Left lung (tissue), 10 donors: ENCODE measurements around the gene HOXC5. TPM values are rescaled to one million over a fixed set of nuclear protein-coding genes. Genes with fewer than 3 reads are reported as not detected.

ENCODE experiments used
- ATAC-seq: fragments of 200-7000 bp; cut with Tn5 transposase; one replicate; pipeline ENCODE4 v1.9.1; 2020; ENCODE audit warnings: moderate library complexity
- DNase-seq, 4 donors: peaks; one replicate each; pipeline ENCODE4 v3.0.0-alpha.2; 2013 to 2020
- H3K27ac ChIP-seq, 2 donors: fragments of 200-600 bp; sonication (generic) in 1 of 2; one replicate each; pipeline versions ENCODE4 v1.5.0 to v1.8.0; 2020 to 2021
- H3K27me3 ChIP-seq, 2 donors: fragments of 200-600 bp; sonication (generic) in 1 of 2; one replicate each; pipeline versions ENCODE4 v1.5.0 to v1.8.0; 2020 to 2021
- H3K36me3 ChIP-seq, 2 donors: fragments of 200-600 bp; sonication (generic) in 1 of 2; one replicate each; pipeline versions ENCODE4 v1.5.0 to v1.8.0; 2020 to 2021
- H3K4me1 ChIP-seq, 2 donors: fragments of 200-600 bp; one replicate each; pipeline ENCODE4 v1.8.0; 2021
- H3K4me3 ChIP-seq, 2 donors: fragments of 200-600 bp; sonication (generic) in 1 of 2; one replicate each; pipeline versions ENCODE4 v1.5.0 to v1.8.0; 2020 to 2021; ENCODE audit warnings: mild to moderate bottlenecking in 1 of 2
- H3K9me3 ChIP-seq, 2 donors: fragments of 200-600 bp; sonication (generic) in 1 of 2; one replicate each; pipeline versions ENCODE4 v1.5.0 to v1.8.0; 2020 to 2021
- CTCF ChIP-seq, 2 donors: fragments of 200-600 bp; sonication (generic) in 1 of 2; IDR thresholded peaks; one replicate each; pipeline versions ENCODE4 v1.5.0 to v1.8.0; 2021; ENCODE audit warnings: antibody characterized with exemption in 2 of 2
- intact Hi-C, 2 donors: fragments of 100-400 bp; cut with DNase I; formaldehyde crosslinking; loops; one replicate each; pipeline versions ENCODE4 v1.11.2 to v1.14.2; 2022
- polyA plus RNA-seq, 6 donors: library from polyadenylated mRNA; unstranded; fragments of 120-200 nt; gene quantifications; one replicate each; pipeline ENCODE4 v1.2.1, GENCODE V29; 2013; ENCODE audit not compliant: insufficient read length in 6 of 6
- total RNA-seq, 2 donors: library from RNA; stranded (reverse); fragmentation: NEBNext Ultra II Directional; extraction: Animal tissue kit (Norgen Biotek cat#: 25700); gene quantifications; one replicate each; pipeline ENCODE4 v1.2.1, GENCODE V29; 2021
- donor health status: DM: no; HTN: yes; CAD: no.
- donor health status: DM: no; HTN: no; CAD: no.

HOXC5 gene
- total and polyA plus RNA-seq, 8 donors: 0.11 to 0.38 (median 0.28) TPM

DNA sequence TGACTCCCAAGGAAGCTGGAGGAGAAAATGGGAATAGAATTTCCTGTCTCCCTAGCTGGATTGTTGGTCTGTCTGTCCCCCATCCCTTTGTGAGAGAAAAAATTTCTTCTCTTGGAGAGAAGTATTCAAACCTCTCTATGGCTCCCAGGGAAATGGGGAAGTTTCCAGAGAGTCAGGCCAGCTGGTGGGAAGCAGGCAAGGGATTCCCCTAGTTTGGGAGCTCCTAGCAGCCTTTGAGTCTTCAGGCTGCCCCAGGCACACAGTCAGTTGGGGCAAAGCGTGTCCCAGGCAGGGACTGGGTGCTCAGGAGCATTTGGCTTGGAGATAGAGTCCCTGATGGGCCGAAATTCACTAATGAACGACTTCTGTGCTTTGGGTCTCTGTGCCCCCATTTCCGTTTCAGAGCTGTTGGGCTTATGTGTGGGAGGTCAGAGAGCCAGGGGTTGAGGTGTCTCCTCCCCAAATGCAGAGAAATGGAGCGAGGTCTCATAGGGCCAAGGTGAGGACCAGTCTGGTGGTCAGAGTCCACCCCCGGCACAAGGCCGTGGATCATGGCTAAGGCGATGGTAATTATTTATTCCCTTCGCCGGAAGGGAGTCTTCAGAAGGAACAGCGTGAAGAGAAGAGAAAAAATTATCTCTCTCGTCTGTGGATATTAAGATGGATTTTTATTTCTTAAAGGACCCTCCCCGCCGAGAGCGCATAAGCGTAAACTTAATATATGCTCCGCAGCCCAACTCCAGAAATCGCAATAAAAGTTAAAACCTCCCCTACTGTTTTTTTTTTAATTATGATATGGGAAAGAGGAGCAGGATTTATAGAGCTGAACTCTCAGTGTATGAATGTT, 39.5 kb upstream of the HOXC5 start:
- intact Hi-C loops: no loop called here

DNA sequence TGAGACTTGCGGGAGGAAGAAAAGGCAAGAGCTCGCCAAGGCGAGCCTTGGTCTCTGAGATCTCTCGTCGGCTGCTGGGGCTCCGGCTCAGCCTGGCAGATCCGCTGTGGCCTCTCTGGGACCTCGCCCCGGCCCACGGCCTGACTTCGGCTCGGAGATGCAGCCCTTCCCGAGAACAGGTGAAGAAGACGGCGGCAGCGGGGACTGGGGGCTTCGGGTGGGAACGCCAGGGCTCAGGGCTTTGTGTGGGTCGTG, 38.9 kb upstream of the HOXC5 start:
- Histone ChIP-seq H3K36me3 (no peaks in the 10 kb centered on the region), H3K27me3 (peaks cover 100% of the 10 kb centered on the region in 2 donors), H3K4me1 (peaks cover 11 to 32% of the 10 kb centered on the region in 2 donors), H3K4me3 (no peak overlapping the region), H3K9me3 (no peaks in the 10 kb centered on the region), H3K27ac (no peak overlapping the region)
- DNase-seq: peak in 1 of 4 donors; percentile 78
- no peak for TF ChIP-seq CTCF (IDR thresholded peaks at IDR 0.05)
- no peak for ATAC-seq
- intact Hi-C loops: no loop called here

More for the DNA sequence above, 39.5 kb upstream of the HOXC5 start:
- Histone ChIP-seq H3K9me3 (no peaks in the 10 kb centered on the region), H3K4me1 (peaks cover 11 to 32% of the 10 kb centered on the region in 2 donors), H3K27me3 (peaks cover 100% of the 10 kb centered on the region in 2 donors), H3K4me3 (no peak overlapping the region), H3K36me3 (no peaks in the 10 kb centered on the region), H3K27ac (no peak overlapping the region)
- TF ChIP-seq CTCF (IDR thresholded peaks at IDR 0.05): no peak
- ATAC-seq (no peak), DNase-seq (peak in 1 of 4 donors; percentile 2)

DNA sequence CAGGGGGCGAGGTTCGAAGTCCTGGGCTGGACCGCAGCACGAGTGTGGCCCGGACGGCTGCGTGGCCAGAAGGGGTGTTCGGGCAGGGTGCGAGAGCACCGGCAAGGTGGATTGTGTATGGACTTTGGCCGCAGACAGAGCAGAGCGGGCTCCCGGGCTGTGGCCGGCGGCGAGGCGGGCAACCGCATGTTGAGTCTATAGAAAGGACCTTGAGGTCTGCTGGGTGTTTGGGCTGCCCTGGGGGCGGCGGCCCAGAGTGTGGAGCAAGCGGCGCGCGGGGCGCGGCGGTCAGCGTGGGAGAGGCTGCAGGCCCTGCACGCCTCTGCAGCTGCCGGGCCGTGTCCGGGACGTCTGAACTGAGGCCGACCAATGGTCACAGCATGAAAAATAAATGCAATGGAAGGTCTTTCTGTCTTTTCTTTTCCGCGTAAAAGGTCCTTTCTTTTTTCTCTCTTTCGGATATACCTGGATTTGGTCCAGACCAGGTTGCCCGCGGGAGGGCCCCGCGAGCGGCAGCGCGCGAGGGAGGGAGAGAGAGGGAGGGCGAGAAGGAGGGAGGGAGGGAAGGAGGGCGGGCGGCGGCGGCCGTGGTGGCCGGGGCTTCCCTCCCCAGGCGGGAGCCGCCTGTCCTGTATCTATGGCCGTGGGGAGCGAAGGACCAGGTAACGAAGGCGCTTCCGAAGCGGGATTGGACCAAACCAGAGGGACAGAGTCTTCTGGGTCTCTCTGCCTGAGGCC, 38.4 kb upstream of the HOXC5 start:
- H3K27me3 ChIP-seq: peaks cover 100% of the 10 kb centered on the region in 2 donors

DNA sequence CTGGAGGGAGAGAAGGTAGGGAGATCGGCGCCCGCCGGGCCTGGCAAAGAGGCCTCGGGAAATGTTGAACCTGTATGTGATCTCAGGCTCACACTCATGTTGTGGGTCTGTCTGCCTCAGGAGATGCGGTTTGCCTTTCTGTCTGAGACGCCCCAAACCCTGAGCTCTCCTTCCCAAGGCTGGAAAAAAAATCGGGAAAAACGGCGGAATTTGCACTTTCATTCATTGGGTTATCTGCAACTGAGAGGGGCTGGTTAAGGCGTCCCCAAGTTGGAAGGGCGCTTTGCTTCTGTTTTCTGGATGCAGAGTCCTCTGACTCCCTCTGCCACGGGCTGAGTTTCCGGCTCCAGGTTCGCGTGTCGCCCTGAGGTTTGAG, 37.9 kb upstream of the HOXC5 start:
- intact Hi-C loops: no loop called here
- Histone ChIP-seq H3K4me1 (peaks cover 12 to 26% of the 10 kb centered on the region in 2 donors), H3K27me3 (peaks cover 100% of the 10 kb centered on the region in 2 donors), H3K4me3 (peak overlapping the region in 1 of 2 donors; percentile 41), H3K36me3 (no peaks in the 10 kb centered on the region), H3K27ac (no peak overlapping the region), H3K9me3 (no peaks in the 10 kb centered on the region)
- no peak for TF ChIP-seq CTCF (IDR thresholded peaks at IDR 0.05)
- DNase-seq: no peak
- ATAC-seq: no peak

More for the DNA sequence above, 38.4 kb upstream of the HOXC5 start:
- no peak for TF ChIP-seq CTCF (IDR thresholded peaks at IDR 0.05)
- no peaks in the 10 kb centered on the region for H3K9me3 ChIP-seq
- H3K4me1 ChIP-seq: peaks cover 11 to 27% of the 10 kb centered on the region in 2 donors
- ATAC-seq (no peak), DNase-seq (no peak)
- H3K4me3 ChIP-seq: no peak overlapping the region
- H3K27ac ChIP-seq: no peak overlapping the region
- intact Hi-C loops: no loop called here
- no peaks in the 10 kb centered on the region for H3K36me3 ChIP-seq
